Measurements from ENCODE around the gene NCKAP5.

GRCh38 chr2:133486771-133487191 lies 81.5 kb downstream of the NCKAP5 start:
- TF ChIP-seq RXRA (IDR thresholded peaks at IDR 0.05; ENCODE audit: insufficient read depth, low read depth, low read length), result no peak
- TF ChIP-seq CHD1 (IDR thresholded peaks at IDR 0.05; ENCODE audit: low read depth, low read length), result no peak
- no peak for TF ChIP-seq SP4 (IDR thresholded peaks at IDR 0.05; ENCODE audit: low read length)
- no peak for TF ChIP-seq CTCF (IDR thresholded peaks at IDR 0.05; ENCODE audit: control extremely low read depth in 1 of 3, insufficient read depth in 1 of 3, low read depth in 1 of 3, low read length in 3 of 3)
- no peak for TF ChIP-seq TCF12 (IDR thresholded peaks at IDR 0.05; ENCODE audit: low read depth, low read length)
- no peak for TF ChIP-seq CREB1 (IDR thresholded peaks at IDR 0.05)
- no peak for TF ChIP-seq POLR2A (IDR thresholded peaks at IDR 0.05; ENCODE audit: control extremely low read depth in 1 of 2, low read depth in 2 of 2, low read length in 2 of 2)
- TF ChIP-seq TAF1 (IDR thresholded peaks at IDR 0.05; ENCODE audit: low read depth, low read length), result no peak
- no peak for TF ChIP-seq EP300 (IDR thresholded peaks at IDR 0.05; ENCODE audit: borderline replicate concordance in 1 of 2, low read depth in 2 of 2, low read length in 2 of 2)
- TF ChIP-seq NRF1 (IDR thresholded peaks at IDR 0.05; ENCODE audit: low read depth, low read length), result no peak
- no peak for TF ChIP-seq BRCA1 (IDR thresholded peaks at IDR 0.05; ENCODE audit: low read depth, low read length)
